Fibroblast of gingiva (primary cell): ENCODE data around the gene SHISA3.

Experiments used
- DNase-seq: peaks from one replicate; pipeline ENCODE4 v3.0.0-alpha.2; 2011; ENCODE audit warnings: low read depth

SHISA3 gene

DNA sequence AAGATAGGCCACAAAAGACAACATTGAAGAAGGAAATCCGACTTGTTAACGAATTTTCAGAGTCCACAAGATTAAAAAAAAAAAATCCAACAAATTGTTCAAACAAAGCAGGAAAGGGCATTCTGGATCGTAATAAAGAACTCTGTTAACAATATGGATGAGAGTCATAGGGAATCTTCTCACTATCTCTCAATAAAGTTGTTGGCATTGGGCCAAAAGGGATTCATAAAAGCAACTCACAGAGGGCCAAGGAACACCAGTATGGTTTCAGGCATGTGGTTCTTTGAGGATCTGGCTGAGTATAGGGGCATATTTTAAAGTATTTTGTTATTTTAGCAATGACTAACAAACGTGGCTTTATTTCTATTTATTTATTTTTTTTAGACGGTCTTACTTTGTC is 49.5 kb downstream of the SHISA3 start:
- no peak for DNase-seq
